Skeletal muscle cell (primary cell): ENCODE results near the gene COL4A2.
"Not testable (repeated sequence)": the region's sequence is repeated elsewhere in the genome, so short reads cannot be mapped to it uniquely, and the experiment has no call there.

Experiments used
- DNase-seq: peaks from one replicate; pipeline ENCODE4 v3.0.0-alpha.2; 2010; ENCODE audit warnings: low read depth
- H3K4me3 ChIP-seq: 2 replicates; pipeline ENCODE4 v1.5.1; 2011; ENCODE audit warnings: low read depth, mild to moderate bottlenecking, control low read depth, low read length, moderate library complexity

The COL4A2 gene

DNA sequence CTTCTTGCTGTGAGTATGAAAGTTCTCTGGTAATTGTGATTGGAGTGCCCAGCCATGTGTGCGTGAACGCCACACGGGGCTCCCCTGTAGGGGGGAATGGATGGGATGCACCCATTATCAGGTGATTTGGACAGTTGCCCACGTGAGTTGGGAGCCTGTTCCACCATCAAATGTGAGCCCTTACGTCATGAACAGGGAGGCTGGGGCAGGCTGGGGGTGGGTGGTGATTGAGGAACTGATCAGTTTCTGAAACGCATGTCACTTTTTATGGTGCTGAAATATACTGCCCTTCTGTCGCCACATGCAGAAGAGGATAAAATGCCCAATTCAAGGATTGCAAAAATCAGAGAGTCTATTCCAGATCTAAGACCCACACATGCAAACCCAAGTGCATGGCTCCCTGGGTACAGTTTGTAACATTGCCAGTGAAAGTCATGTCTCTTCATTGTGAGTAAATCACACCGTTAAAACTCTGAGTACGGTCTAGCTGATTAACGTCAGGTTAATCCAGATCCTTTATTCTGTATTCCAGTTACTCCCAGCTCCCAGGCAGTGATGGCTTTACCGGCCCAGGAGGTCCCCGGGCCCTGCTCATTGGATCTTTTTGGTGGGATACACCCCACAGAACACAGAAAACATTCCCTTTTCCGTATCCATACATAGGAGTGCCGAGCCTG lies 164.2 kb downstream of the COL4A2 start:
- DNase-seq = no peak
- H3K4me3 ChIP-seq = no peak overlapping the region

DNA sequence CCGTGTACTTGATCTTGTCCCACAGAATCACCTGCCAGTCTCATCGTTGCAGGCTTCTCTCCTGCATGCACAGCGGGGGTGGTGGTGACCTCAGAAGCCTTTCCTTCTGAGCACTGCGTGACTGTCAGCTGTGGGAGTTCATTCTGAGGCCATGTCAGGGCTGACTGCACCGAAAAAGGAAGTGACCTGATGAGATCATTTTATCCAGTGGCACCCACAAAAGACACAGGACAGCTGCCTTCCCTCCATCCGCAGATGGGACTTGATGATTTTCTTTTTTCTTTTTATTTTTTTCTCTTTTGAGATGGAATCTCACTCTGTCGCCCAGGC lies 164.7 kb downstream of the COL4A2 start:
- no peak for DNase-seq
- H3K4me3 ChIP-seq = no peak overlapping the region

DNA sequence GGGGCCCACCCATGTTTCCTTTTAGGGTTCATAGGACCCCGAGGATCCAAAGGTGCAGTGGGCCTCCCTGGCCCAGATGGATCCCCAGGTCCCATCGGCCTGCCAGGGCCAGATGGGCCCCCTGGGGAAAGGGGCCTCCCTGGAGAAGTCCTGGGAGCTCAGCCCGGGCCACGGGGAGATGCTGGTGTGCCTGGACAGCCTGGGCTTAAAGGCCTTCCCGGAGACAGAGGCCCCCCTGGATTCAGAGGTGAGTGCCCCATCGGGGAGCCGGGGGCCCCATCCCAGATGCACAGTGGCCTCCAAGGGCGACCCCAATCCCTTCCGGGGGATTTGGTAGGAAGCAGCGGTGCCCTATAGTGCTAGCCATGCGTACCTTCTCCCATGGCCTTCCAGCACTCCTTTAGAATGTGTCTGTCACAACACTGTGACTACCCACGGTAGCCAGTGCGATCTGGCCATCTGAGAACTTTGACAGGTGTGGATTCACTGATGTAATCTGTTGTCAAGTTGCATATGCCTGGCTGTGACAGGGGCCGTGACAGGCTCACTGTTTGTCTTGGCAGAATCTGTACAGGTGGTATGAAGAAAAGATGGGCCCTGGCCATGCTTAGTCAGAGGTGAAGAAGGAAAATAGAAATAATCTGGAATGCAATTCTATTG lies 165.9 kb downstream of the COL4A2 start:
- no peak for DNase-seq

DNA sequence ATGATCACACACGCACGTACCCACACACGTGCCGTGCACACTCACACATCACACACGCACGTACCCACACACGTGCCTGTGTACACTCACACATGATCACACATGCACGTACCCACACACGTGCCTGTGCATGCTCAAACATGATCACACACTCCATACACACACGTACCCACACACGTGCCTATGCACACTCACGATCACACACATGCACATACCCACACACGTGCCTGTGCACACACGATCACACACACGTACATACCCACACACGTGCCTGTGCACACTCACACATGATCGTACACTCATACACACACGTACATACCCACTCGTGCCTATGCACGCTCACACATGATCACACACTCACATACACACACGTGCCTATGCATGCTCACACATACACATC lies 167.6 kb downstream of the COL4A2 start:
- no peak for DNase-seq
- H3K4me3 ChIP-seq = no peak overlapping the region

More for the DNA sequence above, 165.9 kb downstream of the COL4A2 start:
- no peak overlapping the region for H3K4me3 ChIP-seq

DNA sequence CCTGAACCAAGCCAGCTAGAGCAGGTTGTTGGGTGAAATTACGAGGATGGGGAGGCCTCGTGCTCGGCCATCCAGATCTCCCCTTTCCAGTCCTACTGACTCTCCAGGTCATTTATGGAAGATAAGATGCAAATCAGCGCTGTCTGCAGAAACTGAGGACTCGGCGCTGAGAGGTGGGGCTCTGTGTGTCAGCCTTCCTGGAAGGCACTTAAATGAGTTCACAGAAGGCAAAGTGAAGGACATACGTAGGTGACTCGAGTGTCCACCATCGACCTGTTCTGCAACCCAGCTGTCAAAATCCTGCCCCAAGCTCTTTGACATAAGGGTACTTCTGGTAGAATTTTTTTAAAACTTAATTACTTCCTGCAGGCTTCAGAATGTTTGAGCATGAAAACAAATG lies 168.0 kb downstream of the COL4A2 start:
- DNase-seq = no peak
- H3K4me3 ChIP-seq = no peak overlapping the region

DNA sequence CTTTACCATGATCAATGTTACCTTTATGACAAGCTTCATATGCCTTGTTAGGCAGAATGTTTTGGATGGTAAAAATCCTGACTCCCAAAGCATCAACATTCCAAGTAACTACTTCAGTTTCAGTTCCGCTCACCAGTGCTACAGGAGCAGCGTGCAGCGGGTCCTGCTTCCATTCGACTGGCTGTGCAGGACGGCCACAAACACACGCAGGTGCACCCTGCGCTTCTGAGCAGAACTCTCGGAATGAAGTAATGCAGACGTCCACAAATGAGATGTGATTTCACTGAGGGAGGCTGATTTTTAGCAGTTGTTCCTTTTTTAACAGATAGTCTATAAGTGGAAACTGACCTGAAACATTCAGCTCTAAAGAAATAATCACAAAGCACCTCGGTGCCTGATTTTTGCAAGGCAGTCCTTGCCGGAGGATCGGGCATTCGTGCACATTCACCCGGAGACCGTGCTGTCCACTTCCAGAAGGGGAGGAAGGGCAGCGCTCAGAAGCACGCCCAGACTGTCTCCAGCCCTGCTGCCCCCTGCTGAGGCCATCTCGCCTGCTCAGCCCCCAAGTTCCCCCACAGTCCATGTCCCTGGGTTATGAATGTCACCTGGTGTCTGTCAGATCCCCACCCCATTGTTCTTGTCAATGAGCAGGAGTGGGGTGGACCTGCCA lies 168.6 kb downstream of the COL4A2 start:
- no peak for DNase-seq
- H3K4me3 ChIP-seq = no peak overlapping the region

DNA sequence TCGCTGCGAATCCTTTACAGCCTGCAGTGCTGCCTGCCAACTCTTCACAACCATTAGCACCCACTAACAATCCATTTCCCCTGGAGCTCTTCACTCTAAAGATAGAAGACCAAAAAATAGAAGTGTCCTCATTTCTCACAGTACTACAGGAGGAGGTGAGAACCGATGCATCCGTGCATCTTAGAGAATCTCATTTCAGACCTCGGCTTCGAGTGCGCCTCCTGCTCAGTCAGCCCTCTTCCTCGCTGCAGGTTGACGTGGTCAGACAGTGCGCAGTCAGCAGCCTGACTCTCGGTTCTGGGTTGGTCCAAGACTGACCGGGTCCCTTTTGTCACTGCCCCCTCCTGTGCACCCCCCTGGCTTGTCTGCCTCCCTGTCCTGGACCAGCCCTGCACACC lies 169.1 kb downstream of the COL4A2 start:
- no peak overlapping the region for H3K4me3 ChIP-seq
- DNase-seq = no peak

DNA sequence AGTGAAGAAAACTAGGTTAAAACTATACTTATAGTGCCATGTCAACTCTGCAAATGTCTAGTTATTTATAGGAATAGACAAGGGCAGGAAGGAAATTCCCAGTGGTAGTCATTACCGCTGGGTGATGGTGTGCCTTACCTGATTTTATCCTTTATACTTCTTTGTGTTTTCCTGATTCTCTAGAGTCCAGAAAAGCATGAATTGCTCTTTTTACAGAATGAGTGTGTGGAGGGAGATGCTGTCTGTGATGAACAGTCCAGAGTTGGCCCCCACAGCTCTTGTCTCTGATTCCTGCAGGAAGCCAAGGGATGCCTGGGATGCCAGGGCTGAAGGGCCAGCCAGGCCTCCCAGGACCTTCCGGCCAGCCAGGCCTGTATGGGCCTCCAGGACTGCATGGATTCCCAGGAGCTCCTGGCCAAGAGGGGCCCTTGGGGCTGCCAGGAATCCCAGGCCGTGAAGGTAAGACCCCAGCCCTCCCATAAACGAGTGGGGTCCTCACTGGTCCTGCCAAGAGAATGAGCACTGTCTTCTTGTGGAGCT lies 170.7 kb downstream of the COL4A2 start:
- DNase-seq = no peak
- no peak overlapping the region for H3K4me3 ChIP-seq

DNA sequence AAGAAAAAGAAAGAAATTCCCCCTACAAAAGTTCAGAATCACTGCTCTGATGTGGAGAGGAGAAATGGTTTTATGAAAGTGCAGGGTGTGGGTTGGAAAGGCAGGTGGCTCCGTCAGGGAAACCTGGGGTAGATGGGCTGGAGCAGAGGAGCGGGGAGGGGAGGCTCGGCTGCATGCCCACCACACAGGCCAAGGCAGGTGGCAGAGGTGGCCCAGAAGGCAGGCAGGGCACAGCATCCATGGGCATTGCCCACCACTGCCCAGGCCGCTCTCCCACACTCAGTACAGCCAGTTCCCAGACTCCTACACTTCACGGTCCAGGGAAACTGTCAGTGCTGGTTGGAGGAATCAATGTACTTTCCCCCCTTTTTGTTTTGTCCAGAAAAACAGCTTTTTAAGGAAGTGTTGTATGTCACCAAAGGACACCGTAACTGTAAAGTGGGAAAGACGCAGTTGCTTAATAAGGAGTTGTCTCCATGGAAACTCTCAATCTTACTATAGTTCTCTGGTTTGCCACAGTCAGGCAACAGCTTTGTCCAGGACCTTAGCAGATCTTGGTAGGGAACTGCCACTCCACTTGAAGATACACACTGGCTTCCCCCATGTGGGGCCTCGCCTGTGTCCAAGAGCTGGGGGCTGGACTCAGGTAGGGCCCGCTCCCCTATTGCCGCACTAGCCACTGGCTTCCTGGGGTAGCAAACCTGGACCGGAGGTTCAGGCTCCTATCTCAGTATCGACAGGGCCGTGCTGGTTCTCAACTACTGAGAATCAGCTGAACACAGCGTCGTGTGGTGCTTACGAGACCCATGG lies 171.5 kb downstream of the COL4A2 start:
- no peak for DNase-seq
- H3K4me3 ChIP-seq = no peak overlapping the region

DNA sequence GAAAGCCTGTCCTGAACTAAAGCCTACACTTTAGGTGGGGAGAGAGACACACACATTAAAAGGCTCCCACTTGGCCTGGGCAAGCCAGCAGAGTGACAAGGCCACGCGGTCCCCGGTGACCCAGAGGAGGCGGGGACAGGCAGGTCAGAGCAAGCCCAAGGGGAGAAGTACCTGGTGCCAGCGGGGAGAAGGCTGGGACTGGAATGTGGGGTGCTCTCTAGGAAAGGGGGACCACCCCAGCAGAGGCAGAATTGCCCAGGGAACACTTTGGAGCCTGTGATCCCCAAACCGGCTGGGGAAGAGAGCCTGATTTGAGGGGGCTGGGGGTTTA lies 172.1 kb downstream of the COL4A2 start:
- no peak for DNase-seq
- H3K4me3 ChIP-seq = no peak overlapping the region

DNA sequence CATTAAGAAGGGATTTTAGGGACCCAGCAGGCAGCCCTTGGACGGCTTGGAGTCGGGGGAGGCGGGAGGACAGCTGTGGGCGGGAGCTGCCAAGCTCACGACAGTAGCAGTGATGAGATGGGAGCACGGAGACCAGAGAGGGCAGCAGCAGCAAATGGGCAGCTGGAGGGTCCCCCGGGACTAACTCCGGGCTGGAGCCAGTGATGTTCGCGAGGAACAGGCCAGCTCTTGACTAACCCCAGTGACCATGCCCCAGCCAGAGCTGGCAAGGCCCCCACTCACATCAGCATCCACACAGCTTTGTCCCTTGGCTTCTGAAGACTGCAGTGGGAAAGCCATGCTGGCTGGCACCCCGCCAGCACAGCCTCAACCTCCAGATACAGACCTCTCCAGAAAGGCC lies 172.6 kb downstream of the COL4A2 start:
- no peak overlapping the region for H3K4me3 ChIP-seq
- no peak for DNase-seq

DNA sequence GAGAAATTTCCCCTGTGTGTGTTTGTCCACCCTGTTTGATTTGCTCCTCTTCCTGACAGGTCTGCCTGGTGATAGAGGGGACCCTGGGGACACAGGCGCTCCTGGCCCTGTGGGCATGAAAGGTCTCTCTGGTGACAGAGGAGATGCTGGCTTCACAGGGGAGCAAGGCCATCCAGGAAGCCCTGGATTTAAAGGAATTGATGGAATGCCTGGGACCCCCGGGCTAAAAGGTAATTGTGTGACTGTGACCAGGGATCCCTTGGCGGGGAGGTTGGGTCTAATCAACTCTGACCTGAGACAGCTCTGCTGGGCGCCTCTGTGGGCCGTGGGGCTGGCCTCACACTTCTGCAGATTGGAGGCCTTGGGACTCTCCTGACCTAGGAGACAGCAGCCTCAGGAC lies 173.1 kb downstream of the COL4A2 start:
- no peak for DNase-seq
- H3K4me3 ChIP-seq = no peak overlapping the region

DNA sequence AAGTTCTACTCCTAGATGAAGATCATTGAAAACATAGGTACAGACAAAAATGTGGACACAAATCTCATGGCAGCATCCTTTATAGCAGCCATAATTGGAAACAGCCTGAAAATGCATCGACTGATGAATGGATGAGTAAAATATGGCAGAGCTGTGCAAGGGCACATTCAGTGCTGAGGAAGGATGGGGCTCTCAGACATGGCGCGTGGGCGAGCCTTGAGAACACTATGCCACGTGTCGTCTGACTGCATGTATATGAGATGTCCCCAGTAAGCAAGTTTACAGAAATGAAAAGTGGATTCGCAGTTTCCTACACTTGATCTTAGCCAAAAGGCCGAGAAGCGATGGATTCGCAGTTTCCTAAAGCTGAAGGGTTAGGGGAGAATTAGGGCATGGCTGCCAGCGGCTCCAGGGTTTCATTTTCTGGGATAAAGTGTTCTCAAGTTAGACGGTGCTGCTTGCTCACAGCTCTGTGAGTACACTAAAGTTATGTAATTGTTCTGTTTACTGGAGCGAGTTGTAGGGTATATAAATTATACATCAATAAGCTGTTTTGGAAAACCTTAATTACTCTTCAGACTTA lies 176.4 kb downstream of the COL4A2 start:
- DNase-seq = no peak
- H3K4me3 ChIP-seq = no peak overlapping the region

DNA sequence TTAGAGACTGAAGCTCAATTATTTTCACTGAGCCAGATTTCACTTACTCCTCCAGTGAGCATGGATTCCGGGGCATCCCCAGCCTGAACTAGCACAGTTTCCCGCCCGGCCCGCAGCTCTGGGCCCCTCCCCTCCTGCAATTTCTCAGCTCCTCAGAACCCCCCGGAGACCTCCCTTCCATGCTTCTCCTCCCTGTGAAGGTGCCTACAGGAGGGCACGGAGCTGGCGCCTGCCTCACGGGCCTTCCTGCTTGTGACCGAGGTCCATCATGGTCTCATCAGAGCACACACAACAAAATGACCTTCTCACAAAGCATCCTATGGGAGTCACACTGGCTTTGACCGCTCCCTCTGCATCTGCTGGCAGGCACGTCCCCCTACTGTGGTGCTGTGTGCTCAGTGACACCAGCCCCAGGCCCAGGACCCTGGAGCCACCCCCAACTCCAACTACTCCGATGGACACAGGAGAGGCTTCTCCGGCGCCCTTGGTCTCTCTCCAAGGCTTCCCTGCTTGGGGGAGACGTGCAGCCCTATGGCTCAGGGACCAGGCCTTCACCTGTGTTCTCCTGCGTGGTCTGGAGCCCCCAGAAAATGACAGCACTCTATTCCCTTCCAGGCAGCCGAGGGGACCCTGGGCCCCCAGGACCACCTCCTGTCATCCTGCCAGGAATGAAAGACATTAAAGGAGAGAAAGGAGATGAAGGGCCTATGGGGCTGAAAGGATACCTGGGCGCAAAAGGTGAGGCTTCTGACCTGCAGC lies 177.4 kb downstream of the COL4A2 start:
- no peak for DNase-seq
- H3K4me3 ChIP-seq = no peak overlapping the region

DNA sequence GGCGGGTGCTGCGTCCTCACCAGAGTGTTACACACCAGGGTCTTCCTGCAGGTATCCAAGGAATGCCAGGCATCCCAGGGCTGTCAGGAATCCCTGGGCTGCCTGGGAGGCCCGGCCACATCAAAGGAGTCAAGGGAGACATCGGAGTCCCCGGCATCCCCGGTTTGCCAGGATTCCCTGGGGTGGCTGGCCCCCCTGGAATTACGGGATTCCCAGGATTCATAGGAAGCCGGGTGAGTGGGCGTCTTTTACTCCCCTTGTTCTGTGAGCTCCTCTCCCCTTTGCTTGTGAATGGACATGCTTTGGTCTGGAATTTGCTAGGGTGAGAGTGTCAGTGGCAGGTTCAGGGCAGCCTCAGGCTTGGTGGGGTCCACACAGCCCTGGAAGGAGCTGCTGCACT lies 178.5 kb downstream of the COL4A2 start:
- H3K4me3 ChIP-seq = no peak overlapping the region
- DNase-seq = no peak

DNA sequence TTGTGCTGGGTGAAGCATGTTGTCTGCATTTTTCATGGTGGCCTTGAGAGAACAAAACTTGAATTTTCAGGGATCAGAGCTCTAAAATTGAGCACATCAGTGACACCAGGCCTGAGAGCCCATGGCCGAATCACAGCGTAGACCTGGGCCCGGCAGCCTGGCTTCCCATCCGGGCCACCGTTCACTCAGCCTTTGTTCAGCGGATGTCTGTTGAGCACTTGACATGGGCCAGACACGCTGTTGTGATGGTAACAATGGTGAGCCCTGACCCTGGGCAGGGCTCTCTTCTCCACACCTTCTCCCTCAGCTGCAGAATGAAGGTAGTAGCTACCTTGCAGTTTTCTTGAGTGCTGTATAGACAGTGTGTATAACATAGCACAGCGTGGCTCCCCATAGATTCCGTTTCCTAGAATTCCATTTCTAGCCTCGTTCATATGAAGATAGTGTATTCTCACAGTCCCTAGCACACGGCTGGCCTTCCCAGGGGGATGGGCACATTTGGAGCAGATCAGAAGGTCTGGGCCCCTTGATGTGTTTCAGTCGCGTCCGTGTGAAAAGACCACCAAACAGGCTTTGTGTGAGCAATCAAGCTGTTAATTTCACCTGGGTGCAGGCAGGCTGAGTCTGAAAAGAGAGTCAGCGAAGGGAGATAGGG lies 179.1 kb downstream of the COL4A2 start:
- no peak for DNase-seq

DNA sequence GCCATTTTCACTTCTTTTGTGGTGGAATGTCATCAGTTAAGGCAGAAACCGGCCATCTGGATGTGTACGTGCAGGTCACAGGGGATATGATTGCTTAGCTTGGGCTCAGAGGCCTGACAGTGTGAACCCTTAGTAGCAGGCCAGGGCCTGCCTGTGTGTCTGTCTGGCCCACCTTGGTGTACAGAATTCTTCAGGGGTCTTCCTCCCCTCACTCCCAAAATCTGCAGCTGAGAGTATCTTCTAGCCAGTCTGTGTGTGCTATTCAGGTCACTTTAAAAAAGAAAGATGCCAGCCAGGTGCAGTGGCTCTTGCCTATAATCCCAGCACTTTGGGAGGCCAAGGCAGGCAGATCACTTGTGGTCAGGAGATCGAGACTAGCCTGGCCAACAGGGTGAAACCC lies 179.8 kb downstream of the COL4A2 start:
- not testable (repeated sequence) for H3K4me3 ChIP-seq, DNase-seq

More for the DNA sequence above, 179.1 kb downstream of the COL4A2 start:
- no peak overlapping the region for H3K4me3 ChIP-seq

DNA sequence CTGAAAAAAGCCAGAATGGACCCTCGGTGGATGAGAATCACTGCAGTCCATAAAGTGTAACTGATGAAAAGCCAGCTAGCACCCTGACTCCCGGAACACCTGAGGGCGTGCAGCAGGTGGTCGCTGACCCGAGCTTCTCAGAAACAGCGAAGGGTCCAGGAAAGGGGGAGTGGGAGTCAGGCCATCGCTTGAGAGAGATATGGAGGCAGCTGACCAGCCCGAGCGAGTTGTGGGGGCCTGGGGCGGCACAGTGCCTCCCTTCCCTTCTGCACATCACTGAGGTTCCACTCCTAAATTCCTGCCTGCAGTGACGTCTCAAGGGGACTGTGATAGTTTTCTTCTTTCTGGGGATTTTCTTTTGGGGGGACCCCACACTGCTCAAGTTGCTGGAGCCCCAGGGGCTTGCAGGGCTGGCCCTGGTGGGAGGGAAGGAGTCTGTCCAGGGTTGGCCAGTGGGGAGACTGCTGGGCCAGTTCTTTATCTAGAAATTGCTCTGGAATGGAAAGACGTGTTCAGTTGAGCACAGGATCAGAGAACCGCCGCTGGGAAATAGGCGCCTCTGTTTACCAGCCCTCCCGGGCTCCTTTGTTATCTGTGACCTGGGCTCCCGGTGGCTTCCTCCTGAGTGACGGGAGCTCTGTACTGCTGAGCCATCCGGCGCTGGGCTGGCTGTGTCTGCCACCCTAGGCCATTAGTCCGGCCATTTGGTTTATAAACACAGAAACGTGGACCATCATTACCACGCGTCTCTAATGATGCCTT lies 183.1 kb downstream of the COL4A2 start:
- no peak for DNase-seq
- H3K4me3 ChIP-seq = no peak overlapping the region
